Prostate gland (tissue), 2 donors: ENCODE measurements around the gene FBXL7.

Source experiments
- POLR2A ChIP-seq: fragments of 450-650 bp; IDR thresholded peaks from one replicate; pipeline ENCODE4 v1.6.1; 2016; ENCODE audit warnings: antibody characterized with exemption, mild to moderate bottlenecking
- POLR2AphosphoS5 ChIP-seq: sonication (generic); formaldehyde crosslinking; IDR thresholded peaks from one replicate; pipeline ENCODE4 v1.6.1; 2017; ENCODE audit warnings: antibody characterized with exemption
- TF ChIP-seq, protein P1 (sequence below), 4 experiments: fragments of 200-600 bp in 2 of 4; fragments of 450-650 bp in 2 of 4; sonication (generic) in 2 of 4; IDR thresholded peaks; 1 replicate in 3 of 4; 2 replicates in 1 of 4; pipeline ENCODE4 v1.5.1; 2016 to 2019; ENCODE audit warnings: antibody characterized with exemption in 4 of 4, mild to moderate bottlenecking in 2 of 4, moderate library complexity in 2 of 4

DNA sequence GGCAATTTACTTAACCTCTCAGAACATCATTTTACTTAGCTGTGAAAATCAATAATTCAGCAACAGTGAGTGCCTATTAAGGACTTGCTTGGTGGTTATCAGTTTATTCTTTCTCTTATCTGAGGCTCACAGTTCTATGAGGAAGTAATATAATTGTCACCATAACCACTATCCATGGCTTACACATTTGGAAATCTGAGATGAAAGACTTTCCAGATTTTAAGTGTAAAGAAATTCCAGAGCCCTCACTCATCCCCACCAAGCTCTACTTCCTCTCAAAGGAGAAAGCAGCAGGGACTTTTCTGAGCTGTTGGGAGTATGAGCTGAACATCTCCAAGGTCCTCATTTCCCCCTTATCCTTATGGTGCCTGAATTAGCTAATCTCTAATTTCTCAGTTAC, 321.5 kb downstream of the FBXL7 start:
- TF ChIP-seq POLR2AphosphoS5 (no peak), POLR2A (no peak)
- TF ChIP-seq, protein P1, sequence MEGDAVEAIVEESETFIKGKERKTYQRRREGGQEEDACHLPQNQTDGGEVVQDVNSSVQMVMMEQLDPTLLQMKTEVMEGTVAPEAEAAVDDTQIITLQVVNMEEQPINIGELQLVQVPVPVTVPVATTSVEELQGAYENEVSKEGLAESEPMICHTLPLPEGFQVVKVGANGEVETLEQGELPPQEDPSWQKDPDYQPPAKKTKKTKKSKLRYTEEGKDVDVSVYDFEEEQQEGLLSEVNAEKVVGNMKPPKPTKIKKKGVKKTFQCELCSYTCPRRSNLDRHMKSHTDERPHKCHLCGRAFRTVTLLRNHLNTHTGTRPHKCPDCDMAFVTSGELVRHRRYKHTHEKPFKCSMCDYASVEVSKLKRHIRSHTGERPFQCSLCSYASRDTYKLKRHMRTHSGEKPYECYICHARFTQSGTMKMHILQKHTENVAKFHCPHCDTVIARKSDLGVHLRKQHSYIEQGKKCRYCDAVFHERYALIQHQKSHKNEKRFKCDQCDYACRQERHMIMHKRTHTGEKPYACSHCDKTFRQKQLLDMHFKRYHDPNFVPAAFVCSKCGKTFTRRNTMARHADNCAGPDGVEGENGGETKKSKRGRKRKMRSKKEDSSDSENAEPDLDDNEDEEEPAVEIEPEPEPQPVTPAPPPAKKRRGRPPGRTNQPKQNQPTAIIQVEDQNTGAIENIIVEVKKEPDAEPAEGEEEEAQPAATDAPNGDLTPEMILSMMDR (IDR thresholded peaks at IDR 0.05), result no peak
